HEK293 (cell line): ENCODE results near the gene INTS15.

Source experiments
- CTCF ChIP-seq: fragments of 450-650 bp; formaldehyde crosslinking; IDR thresholded peaks from 2 replicates; pipeline ENCODE4 v1.5.1; 2016; ENCODE audit warnings: missing biosample characterization, missing genetic modification characterization
- PATZ1 ChIP-seq: fragments of 450-650 bp; formaldehyde crosslinking; IDR thresholded peaks from 2 replicates; pipeline ENCODE4 v1.5.1; 2016; ENCODE audit warnings: missing biosample characterization, missing genetic modification characterization
- REST ChIP-seq: fragments of 450-650 bp; formaldehyde crosslinking; IDR thresholded peaks from 2 replicates; pipeline ENCODE4 v1.5.1; 2016; ENCODE audit warnings: missing biosample characterization, missing genetic modification characterization
- SP2 ChIP-seq: fragments of 450-650 bp; formaldehyde crosslinking; IDR thresholded peaks from 2 replicates; pipeline ENCODE4 v1.5.1; 2016; ENCODE audit warnings: missing biosample characterization, missing genetic modification characterization
- ZFP3 ChIP-seq: fragments of 450-650 bp; formaldehyde crosslinking; IDR thresholded peaks from 2 replicates; pipeline ENCODE4 v1.5.1; 2016; ENCODE audit warnings: low read depth, missing biosample characterization, missing genetic modification characterization
- ZNF274 ChIP-seq, 2 experiments: fragments of 200-500 bp in 1 of 2; fragments of 450-650 bp in 1 of 2; sonication (Bioruptor generic) in 1 of 2; formaldehyde crosslinking in 1 of 2; IDR thresholded peaks; 2 replicates each; pipeline versions ENCODE4 v1.5.1 to v1.6.1; 2014 to 2016; ENCODE audit warnings: borderline replicate concordance in 1 of 2, inconsistent platforms in 1 of 2, low read length in 1 of 2, missing biosample characterization in 1 of 2, missing genetic modification characterization in 1 of 2
- ZNF324 ChIP-seq: fragments of 450-650 bp; formaldehyde crosslinking; IDR thresholded peaks from 2 replicates; pipeline ENCODE4 v1.5.1; 2016; ENCODE audit warnings: missing biosample characterization, missing genetic modification characterization
- ZNF776 ChIP-seq: fragments of 450-650 bp; formaldehyde crosslinking; IDR thresholded peaks from 2 replicates; pipeline ENCODE4 v1.5.0; 2017; ENCODE audit warnings: missing biosample characterization, missing genetic modification characterization, borderline replicate concordance
- ZXDB ChIP-seq: fragments of 450-650 bp; formaldehyde crosslinking; IDR thresholded peaks from 2 replicates; pipeline ENCODE4 v1.5.1; 2016; ENCODE audit warnings: missing biosample characterization, missing genetic modification characterization

- TF ChIP-seq CTCF (tag by site-specific recombination) (no peak), REST (tag by site-specific recombination) (no peak), ZXDB (tag by site-specific recombination) (no peak), ZNF274 (IDR thresholded peaks at IDR 0.05; ENCODE audit: low read length) (no peak), ZNF274 (tag by site-specific recombination; IDR thresholded peaks at IDR 0.05; ENCODE audit: borderline replicate concordance) (no peak), ZNF776 (tag by site-specific recombination) (no peak), ZNF324 (tag by site-specific recombination) (no peak), PATZ1 (tag by site-specific recombination) (no peak), ZFP3 (no peak), SP2 (tag by site-specific recombination) (no peak)
Measured at GRCh38 chr7:6639032-6639431, 49.2 kb downstream of the INTS15 start.
